Brain pericyte (primary cell): ENCODE data around the gene NOTUM.

Experiments used
- DNase-seq: peaks from one replicate; pipeline ENCODE4 v3.0.0-alpha.2; 2012; ENCODE audit warnings: low read depth, low spot score

Gene NOTUM

GRCh38 chr17:81911277-81911961 is 49.6 kb downstream of the NOTUM start, which contains the start of gene PCYT2:
Gene PCYT2, minus strand, starts transcription at chr17:81911399. Its CDS starts 44 bp downstream, at chr17:81911355.
- no peak for DNase-seq

- no peak for DNase-seq
These were observed 50.1 kb downstream of the NOTUM start for GRCh38 chr17:81910840-81911276.

GRCh38 chr17:81909966-81910839 is 50.8 kb downstream of the NOTUM start:
- no peak for DNase-seq

GRCh38 chr17:81909231-81909630 is 51.8 kb downstream of the NOTUM start:
- DNase-seq, result no peak

GRCh38 chr17:81908793-81909192 is 52.2 kb downstream of the NOTUM start:
- DNase-seq, result no peak

GRCh38 chr17:81907219-81908145 is 53.5 kb downstream of the NOTUM start:
- no peak for DNase-seq

- DNase-seq, result no peak
These were observed 54.3 kb downstream of the NOTUM start for GRCh38 chr17:81906476-81907218.

GRCh38 chr17:81905993-81906392 is 55.0 kb downstream of the NOTUM start:
- DNase-seq, result no peak

- no peak for DNase-seq
These were observed 55.5 kb downstream of the NOTUM start for GRCh38 chr17:81905424-81905875.

- no peak for DNase-seq
These were observed 56.2 kb downstream of the NOTUM start for GRCh38 chr17:81904600-81905423.

- DNase-seq, result no peak
These were observed 56.9 kb downstream of the NOTUM start for GRCh38 chr17:81903896-81904599.

- no peak for DNase-seq
These were observed 57.6 kb downstream of the NOTUM start for GRCh38 chr17:81903415-81903831.

- no peak for DNase-seq
These were observed 58.2 kb downstream of the NOTUM start for GRCh38 chr17:81902653-81903414.
